Astrocyte of the cerebellum (primary cell): ENCODE measurements around the gene MBP.

Experiments used
- DNase-seq: peaks from one replicate; pipeline ENCODE4 v3.0.0-alpha.2; 2011; ENCODE audit warnings: low read depth
- H3K4me3 ChIP-seq: 2 replicates; pipeline ENCODE4 v1.5.1; 2011; ENCODE audit warnings: mild to moderate bottlenecking, low read depth, low read length, moderate library complexity
- in situ Hi-C: cut with HindIII; loops from 2 replicates; pipeline ENCODE4 v1.10.0; 2017; ENCODE audit warnings: low sequenced_read_pairs
- TF ChIP-seq, protein P1 (sequence below): IDR thresholded peaks from 2 replicates; pipeline ENCODE4 v1.5.1; 2012; ENCODE audit warnings: low read length, low read depth, moderate library complexity, mild to moderate bottlenecking; ENCODE audit errors: missing control alignments

The MBP gene

DNA sequence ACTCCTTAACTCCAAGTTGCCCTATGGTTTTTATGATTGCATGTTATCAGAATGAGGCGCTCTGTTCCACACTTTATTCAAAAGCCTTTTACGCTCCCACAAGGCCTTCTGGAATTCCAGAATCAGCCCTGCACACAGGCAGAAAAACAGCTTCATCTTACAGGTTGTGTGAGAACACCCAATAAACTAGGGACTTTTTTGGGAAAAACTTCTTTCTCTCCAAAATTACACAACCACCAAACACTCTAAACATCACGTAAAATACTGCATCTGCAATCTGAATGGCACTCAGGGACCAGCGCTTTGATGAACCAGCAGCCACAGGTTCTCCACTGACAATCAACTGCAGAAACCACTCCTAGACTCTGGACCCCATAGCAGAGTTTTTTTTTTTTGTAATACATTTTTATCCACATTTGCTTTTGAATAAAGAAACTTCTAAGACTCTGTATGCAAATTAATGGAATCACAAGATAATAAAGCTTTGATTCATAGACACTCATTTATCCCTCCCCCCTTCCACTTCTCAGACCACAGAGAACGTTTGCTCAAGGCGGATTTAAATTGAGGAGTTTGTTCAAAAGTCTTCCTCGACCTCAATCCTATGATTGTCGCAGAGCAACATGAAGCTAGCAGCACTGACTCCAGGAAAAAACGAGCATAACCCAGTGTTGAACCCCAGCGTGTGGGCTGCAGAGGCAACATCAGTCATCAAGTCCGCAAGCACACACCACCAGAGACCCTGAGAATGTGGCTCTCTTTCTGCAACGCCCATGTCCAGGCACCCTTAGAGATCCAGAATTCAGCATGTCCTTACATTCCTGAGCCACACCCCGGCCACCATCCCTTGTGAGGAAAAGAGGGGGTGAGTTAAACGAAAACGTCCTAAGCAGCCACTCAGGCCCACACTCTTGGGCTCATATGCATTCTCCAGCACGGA lies 116.5 kb downstream of the MBP start:
- DNase-seq = no peak
- TF ChIP-seq, protein P1, sequence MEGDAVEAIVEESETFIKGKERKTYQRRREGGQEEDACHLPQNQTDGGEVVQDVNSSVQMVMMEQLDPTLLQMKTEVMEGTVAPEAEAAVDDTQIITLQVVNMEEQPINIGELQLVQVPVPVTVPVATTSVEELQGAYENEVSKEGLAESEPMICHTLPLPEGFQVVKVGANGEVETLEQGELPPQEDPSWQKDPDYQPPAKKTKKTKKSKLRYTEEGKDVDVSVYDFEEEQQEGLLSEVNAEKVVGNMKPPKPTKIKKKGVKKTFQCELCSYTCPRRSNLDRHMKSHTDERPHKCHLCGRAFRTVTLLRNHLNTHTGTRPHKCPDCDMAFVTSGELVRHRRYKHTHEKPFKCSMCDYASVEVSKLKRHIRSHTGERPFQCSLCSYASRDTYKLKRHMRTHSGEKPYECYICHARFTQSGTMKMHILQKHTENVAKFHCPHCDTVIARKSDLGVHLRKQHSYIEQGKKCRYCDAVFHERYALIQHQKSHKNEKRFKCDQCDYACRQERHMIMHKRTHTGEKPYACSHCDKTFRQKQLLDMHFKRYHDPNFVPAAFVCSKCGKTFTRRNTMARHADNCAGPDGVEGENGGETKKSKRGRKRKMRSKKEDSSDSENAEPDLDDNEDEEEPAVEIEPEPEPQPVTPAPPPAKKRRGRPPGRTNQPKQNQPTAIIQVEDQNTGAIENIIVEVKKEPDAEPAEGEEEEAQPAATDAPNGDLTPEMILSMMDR = no peak
- in situ Hi-C loops = no loop called here
- H3K4me3 ChIP-seq = no peak overlapping the region

DNA sequence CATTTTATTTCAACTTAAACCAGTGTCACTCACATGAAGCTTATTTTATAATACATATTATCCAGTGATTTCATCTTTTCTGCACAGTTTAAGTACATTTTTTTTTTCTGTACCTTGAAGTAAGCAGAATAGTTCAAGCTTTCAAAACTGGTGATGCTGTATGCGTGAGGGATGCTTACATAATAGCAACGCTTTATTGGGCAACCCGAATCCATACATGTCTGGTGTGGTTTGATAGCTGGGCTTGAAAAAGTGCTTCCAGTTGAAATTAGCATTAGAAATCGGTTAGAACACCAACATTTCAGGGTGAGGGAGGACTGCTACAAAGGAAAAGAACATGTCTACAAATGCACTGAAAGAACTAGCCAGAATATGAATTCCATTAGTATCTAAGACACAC lies 117.4 kb downstream of the MBP start:
- TF ChIP-seq, protein P1 = no peak
- in situ Hi-C loops = no loop called here
- DNase-seq = no peak
- H3K4me3 ChIP-seq = no peak overlapping the region

DNA sequence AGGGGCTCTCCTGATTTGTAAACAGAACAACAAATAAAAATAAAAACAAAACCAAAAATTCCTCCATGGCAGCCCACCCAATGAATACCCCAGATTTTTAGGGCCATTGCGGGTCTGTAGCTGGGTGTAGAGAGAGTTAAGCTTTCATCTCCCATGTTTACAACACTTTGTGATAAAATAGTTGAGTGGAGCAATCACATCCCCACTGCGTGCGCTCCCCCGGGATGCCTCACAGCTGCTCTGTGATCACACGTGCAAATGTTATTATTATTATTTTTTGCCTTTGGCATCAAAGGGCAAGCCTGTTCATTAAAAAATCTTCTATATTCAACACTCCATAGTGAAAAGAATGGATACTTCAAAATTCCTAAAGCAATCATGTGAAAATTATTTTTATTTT lies 118.0 kb downstream of the MBP start:
- in situ Hi-C loops = no loop called here
- TF ChIP-seq, protein P1 = no peak
- no peak overlapping the region for H3K4me3 ChIP-seq
- DNase-seq = no peak

DNA sequence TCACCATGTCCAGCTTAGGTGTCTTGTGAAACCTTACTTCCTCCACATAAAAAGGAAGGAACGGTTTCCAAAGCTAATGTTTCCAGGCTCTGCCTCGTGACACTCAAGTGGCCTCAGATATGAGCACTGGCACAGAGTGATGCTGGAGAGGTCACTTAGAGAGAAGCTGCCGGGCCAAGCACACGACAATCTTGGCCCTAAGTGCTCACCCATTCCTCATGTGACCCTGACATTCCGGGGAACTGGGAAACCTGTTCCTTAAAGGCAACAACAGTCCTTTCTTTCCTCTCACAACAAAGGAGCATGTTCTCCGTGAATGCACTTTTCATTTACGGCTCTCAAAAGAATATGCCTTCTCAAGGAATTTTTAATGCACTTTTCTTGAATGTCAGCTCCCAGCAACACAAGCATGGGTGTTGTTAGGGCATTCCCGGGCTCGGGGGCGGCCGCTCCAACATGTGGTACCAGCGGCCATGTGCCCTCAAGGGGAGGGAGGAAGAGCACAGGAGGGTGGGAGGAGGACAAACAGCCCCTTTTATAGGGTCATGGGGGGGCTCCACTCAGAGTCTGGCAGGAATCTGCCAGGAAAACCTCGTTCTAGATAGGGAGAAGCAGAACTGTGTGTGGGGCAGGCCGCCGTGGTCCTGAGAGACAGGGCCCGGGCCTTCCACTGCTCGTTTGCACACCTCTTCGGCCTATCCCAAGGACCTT lies 118.6 kb downstream of the MBP start:
- no peak overlapping the region for H3K4me3 ChIP-seq
- TF ChIP-seq, protein P1 = no peak
- DNase-seq = no peak
- in situ Hi-C loops = no loop called here

DNA sequence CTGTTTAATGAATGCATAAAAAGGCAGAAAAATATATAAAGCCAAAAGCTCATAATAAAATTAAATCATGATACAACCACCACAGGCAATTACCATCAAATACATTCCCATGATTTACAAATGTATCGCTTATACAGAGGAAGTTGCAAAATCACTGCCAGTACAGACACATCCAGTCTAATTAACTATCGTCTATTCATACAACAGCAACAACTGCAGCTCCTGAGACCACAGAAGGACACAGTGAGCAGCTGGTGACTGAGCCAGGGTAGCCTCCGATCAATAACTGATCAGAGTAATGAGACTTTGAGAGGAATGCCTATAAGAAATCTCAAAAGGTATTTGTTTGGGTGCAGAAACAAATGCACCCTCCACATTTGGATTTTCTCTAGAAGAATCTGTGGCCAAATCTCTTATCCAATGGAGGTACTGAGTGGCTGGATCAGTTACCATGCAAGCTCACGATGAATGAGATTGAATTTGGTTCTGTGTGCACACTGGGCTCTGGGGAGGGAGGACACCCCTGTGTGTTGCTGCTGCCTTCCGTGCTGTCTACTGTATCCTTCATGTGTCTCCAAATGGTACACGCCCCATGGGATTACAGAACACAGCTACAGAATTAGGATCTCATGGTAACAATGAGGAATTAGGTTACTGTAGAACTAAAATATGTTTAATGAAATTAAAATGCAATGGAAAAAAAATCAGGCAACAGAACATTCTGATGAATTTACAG lies 119.6 kb downstream of the MBP start:
- in situ Hi-C loops = no loop called here
- TF ChIP-seq, protein P1 = no peak
- DNase-seq = no peak
- no peak overlapping the region for H3K4me3 ChIP-seq

DNA sequence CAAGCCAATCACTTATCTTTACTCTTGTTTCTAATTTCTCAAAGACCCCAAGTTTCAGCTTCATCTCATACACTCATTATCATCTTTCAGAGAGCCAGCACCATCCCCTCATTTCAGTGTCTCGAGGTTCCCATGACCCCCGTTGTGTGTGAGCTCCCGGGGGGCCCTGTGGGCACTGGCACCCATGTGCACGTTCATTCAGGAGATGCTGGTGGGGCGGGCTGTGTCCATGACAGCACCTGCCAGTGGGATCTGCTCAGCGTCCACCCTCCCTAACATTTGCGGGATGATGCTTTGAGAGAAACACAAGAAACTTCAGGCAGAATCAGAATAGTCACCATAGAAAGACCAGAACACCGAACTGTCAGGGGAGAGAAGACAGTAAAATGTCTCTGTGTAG lies 120.5 kb downstream of the MBP start:
- DNase-seq = no peak
- in situ Hi-C loops = no loop called here
- no peak overlapping the region for H3K4me3 ChIP-seq
- TF ChIP-seq, protein P1 = no peak
